K562 (cell line): ENCODE data around the gene PDE8A. TPM values are rescaled to one million over a fixed set of nuclear protein-coding genes. Genes with fewer than 3 reads are reported as not detected.
A peak's percentile ranks its signal among the peaks of the same experiment; 100 is the strongest.

Source experiments
- ATAC-seq: fragments of 200-7000 bp; cut with Tn5 transposase; 3 replicates; pipeline ENCODE4 v1.9.1; 2020; ENCODE audit warnings: moderate library complexity
- BruUV-seq: library from RNA; stranded (reverse); fragments of 400-500 nt; replicated peaks from 2 replicates; lab custom pipeline; 2021; lab: Mats Ljungman, UMichigan
- CTCF ChIA-PET: fragments of 300-600 bp; formaldehyde crosslinking; extraction: SDS; loops from one replicate; lab custom pipeline; 2021; ENCODE audit warnings: low intra/inter-chr PET ratio; lab: Yijun Ruan, JAX
- POLR2A ChIA-PET: fragments of 300-600, 350-650 bp; sonication (Branson Sonifier 250); formaldehyde crosslinking; extraction: SDS; loops from one replicate; lab custom pipeline; 2021; ENCODE audit warnings: antibody characterized with exemption, inconsistent platforms; lab: Yijun Ruan, JAX
- DNase-seq, 4 experiments: peaks; one replicate each; pipeline versions ENCODE4 v3.0.0 to v3.0.0-alpha.2; 2011 to 2018; ENCODE audit warnings: low spot score in 3 of 4, mixed read lengths in 3 of 4; ENCODE audit errors: extremely low read depth in 1 of 4
- FAIRE-seq: peaks from 2 replicates; lab custom pipeline; 2011; peaks lifted over from hg19 to GRCh38; lab: Jason Lieb, UNC
- H2AFZ ChIP-seq: 2 replicates; pipeline ENCODE4 v1.6.0; 2011; ENCODE audit warnings: low read depth, low read length, control low read depth, inconsistent platforms
- H3K27ac ChIP-seq: fragments of 200-600 bp; 3 replicates; pipeline ENCODE4 v1.8.0; 2011; ENCODE audit warnings: low read depth, mild to moderate bottlenecking, control low read depth, inconsistent platforms, low read length, moderate library complexity, mixed read lengths; ENCODE audit errors: extremely low read depth
- H3K27me3 ChIP-seq, 2 experiments: fragments of 300-600 bp in 1 of 2; 2 replicates in 1 of 2; 3 replicates in 1 of 2; pipeline versions ENCODE4 v1.6.0 to v1.8.0; 2011; ENCODE audit warnings: inconsistent platforms in 2 of 2, low read length in 2 of 2, mild to moderate bottlenecking in 1 of 2, mixed read lengths in 1 of 2, moderate library complexity in 1 of 2; ENCODE audit not compliant: control insufficient read depth in 2 of 2, insufficient read depth in 2 of 2
- H3K36me3 ChIP-seq: fragments of 300-600 bp; 3 replicates; pipeline ENCODE4 v1.8.0; 2011; ENCODE audit warnings: mild to moderate bottlenecking, low read length, inconsistent platforms; ENCODE audit not compliant: control insufficient read depth, insufficient read depth
- H3K4me1 ChIP-seq, 2 experiments: fragments of 200-600 bp in 1 of 2; replicated peaks in 1 of 2; 2 replicates in 1 of 2; 3 replicates in 1 of 2; pipeline versions ENCODE4 v1.5.1 to v1.8.0; 2011; ENCODE audit warnings: inconsistent platforms in 2 of 2, low read length in 2 of 2, mild to moderate bottlenecking in 1 of 2, mixed read lengths in 1 of 2, moderate library complexity in 1 of 2; ENCODE audit not compliant: control insufficient read depth in 2 of 2, insufficient read depth in 2 of 2
- H3K4me2 ChIP-seq: 2 replicates; pipeline ENCODE4 v1.6.1; 2011; ENCODE audit warnings: low read length, control low read depth, inconsistent platforms, mixed read lengths; ENCODE audit not compliant: insufficient read depth
- H3K4me3 ChIP-seq: fragments of 200-600 bp; sonication (generic), shearing (Covaris generic); 2 replicates; pipeline ENCODE4 v1.5.1; 2016; ENCODE audit warnings: control low read depth, inconsistent platforms
- H3K79me2 ChIP-seq: fragments of 200-600 bp; 3 replicates; pipeline ENCODE4 v1.8.0; 2011; ENCODE audit warnings: low read length, inconsistent platforms; ENCODE audit not compliant: control insufficient read depth, insufficient read depth
- H3K9ac ChIP-seq, 2 experiments: 2 replicates each; pipeline versions ENCODE4 v1.6.0 to v1.6.1; 2011; ENCODE audit warnings: low read depth in 2 of 2, low read length in 2 of 2, control low read depth in 1 of 2, inconsistent platforms in 1 of 2, mild to moderate bottlenecking in 1 of 2, mixed read lengths in 1 of 2; ENCODE audit not compliant: insufficient read depth in 1 of 2
- H3K9me1 ChIP-seq: one replicate; pipeline ENCODE4 v1.6.0; 2011; ENCODE audit warnings: inconsistent platforms, mild to moderate bottlenecking, low read length, moderate library complexity; ENCODE audit not compliant: control insufficient read depth, insufficient read depth
- H3K9me3 ChIP-seq: replicated peaks from 2 replicates; pipeline ENCODE4 v1.5.1; 2011; ENCODE audit warnings: low read depth, low read length, inconsistent platforms; ENCODE audit not compliant: control insufficient read depth, insufficient read depth
- H4K20me1 ChIP-seq: replicated peaks from 2 replicates; pipeline ENCODE4 v1.6.1; 2011; ENCODE audit warnings: low read length, inconsistent platforms, mixed read lengths; ENCODE audit not compliant: control insufficient read depth, insufficient read depth
- ARID3A ChIP-seq: IDR thresholded peaks from 2 replicates; pipeline ENCODE4 v1.6.1; 2012; ENCODE audit warnings: low read depth, low read length, improper control_type of control experiment, borderline replicate concordance
- COPS2 ChIP-seq: fragments of 450-650 bp; conservative IDR thresholded peaks from 2 replicates; pipeline ENCODE4 v1.6.1; 2016; ENCODE audit warnings: mild to moderate bottlenecking, moderate library complexity
- GATA2 ChIP-seq: sonication (generic); formaldehyde crosslinking; IDR thresholded peaks from 2 replicates; pipeline ENCODE4 v1.4.0; 2020; ENCODE audit warnings: mild to moderate bottlenecking, missing genetic modification reagents
- GTF2E2 ChIP-seq: fragments of 200-800 bp; sonication (Bioruptor generic); IDR thresholded peaks from 2 replicates; pipeline ENCODE4 v1.6.1; 2016; ENCODE audit warnings: missing genetic modification characterization, missing compliant biosample characterization
- MYNN ChIP-seq, 2 experiments: sonication (generic); formaldehyde crosslinking in 1 of 2; IDR thresholded peaks; 2 replicates each; pipeline versions ENCODE4 v1.5.0 to v1.6.1; 2016 to 2020; ENCODE audit warnings: antibody characterized with exemption in 1 of 2, missing genetic modification reagents in 1 of 2
- NELFE ChIP-seq: IDR thresholded peaks from 2 replicates; pipeline ENCODE4 v1.6.1; 2011; ENCODE audit warnings: mild to moderate bottlenecking; ENCODE audit not compliant: insufficient read depth, insufficient read length
- SMC3 ChIP-seq: conservative IDR thresholded peaks from 2 replicates; pipeline ENCODE4 v1.6.1; 2011; ENCODE audit warnings: low read depth, low read length, improper control_type of control experiment; ENCODE audit not compliant: insufficient read depth
- THAP7 ChIP-seq: fragments of 250-450 bp; sonication (Bioruptor Pico); IDR thresholded peaks from 2 replicates; pipeline ENCODE4 v1.5.0; 2021
- U2AF2 ChIP-seq: fragments of 200-400 bp; formaldehyde crosslinking; optimal IDR thresholded peaks from 2 replicates; pipeline ENCODE3; 2017; ENCODE audit warnings: low read depth, mild to moderate bottlenecking, low read length
- ZBTB26 ChIP-seq: fragments of 450-650 bp; formaldehyde crosslinking; IDR thresholded peaks from 2 replicates; pipeline ENCODE4 v1.4.0; 2022; ENCODE audit warnings: missing genetic modification characterization
- ZNF124 ChIP-seq: sonication (generic); formaldehyde crosslinking; IDR thresholded peaks from 2 replicates; pipeline ENCODE4 v1.8.1; 2022; ENCODE audit warnings: missing genetic modification reagents
- ZNF133 ChIP-seq: fragments of 250-450 bp; sonication (Bioruptor Pico); IDR thresholded peaks from 2 replicates; pipeline ENCODE4 v1.4.0; 2020; ENCODE audit warnings: mild to moderate bottlenecking
- WGBS: fragments of 100-300 bp; shearing (Covaris generic); methylation state at CpG from one replicate; pipeline ENCODE4 v1.1.6; 2016; ENCODE audit warnings: low coverage, mixed read lengths; ENCODE audit not compliant: insufficient coverage; ENCODE audit errors: missing lambda C conversion rate; 5-methylcytosine and 5-hydroxymethylcytosine counted together
- in situ Hi-C: fragments of 300-500 bp; cut with MboI; formaldehyde crosslinking; loops from 4 replicates; pipeline ENCODE4 v1.15.0; 2018; ENCODE audit warnings: inconsistent platforms, mixed read lengths
- intact Hi-C: fragments of 100-400 bp; cut with micrococcal nuclease; formaldehyde crosslinking; loops from 2 replicates; pipeline ENCODE4 v1.14.2; 2022
- polyA plus RNA-seq, 8 experiments: library from polyadenylated mRNA; depleted of rRNA in 4 of 8; stranded (reverse) in 5 of 8; unstranded in 3 of 8; fragments of >200 nt; fragmentation: Nextera tagmentation in 2 of 8; fragmentation: Illumina TruSeq in 1 of 8; extraction: Ambion mirVana in 2 of 8; extraction: Trizol in 1 of 8; gene quantifications; 2 replicates each; pipeline versions ENCODE4 v1.2.1 to v1.2.3, GENCODE V29; 2011 to 2014; ENCODE audit warnings: inconsistent platforms in 1 of 8, missing spikeins in 1 of 8
- total RNA-seq, 7 experiments: library from RNA; depleted of rRNA in 6 of 7; stranded (reverse); fragments of >200 nt in 6 of 7; fragmentation: Illumina TruSeq in 2 of 7; extraction: Trizol in 2 of 7; gene quantifications; 2 replicates each; pipeline versions ENCODE4 v1.2.1 to v1.2.3, GENCODE V29; 2011 to 2021; ENCODE audit warnings: low replicate concordance in 1 of 7
- TF ChIP-seq, protein P1 (sequence below): fragments of 250-450 bp; sonication (Bioruptor Pico); IDR thresholded peaks from 2 replicates; pipeline ENCODE4 v1.9.0; 2021; ENCODE audit warnings: mild to moderate bottlenecking, inconsistent platforms
- TF ChIP-seq, protein P2 (sequence below), 2 experiments: fragments of 450-650 bp in 1 of 2; sonication (generic) in 1 of 2; formaldehyde crosslinking in 1 of 2; IDR thresholded peaks in 1 of 2; conservative IDR thresholded peaks in 1 of 2; 2 replicates each; pipeline versions ENCODE4 v1.6.1 to v1.8.1; 2016 to 2023; ENCODE audit warnings: mild to moderate bottlenecking in 2 of 2, moderate library complexity in 2 of 2, inconsistent platforms in 1 of 2, missing genetic modification reagents in 1 of 2

The PDE8A gene
- total and polyA plus RNA-seq, 9 of the 15 experiments (the other 6 are each of a cell fraction or from before 2014, with no cell fraction given): 5.9 to 40.3 (median 19.8) TPM

- Histone ChIP-seq H3K4me2 (no peak overlapping the region), H3K4me3 (no peak overlapping the region), H2AFZ (peak overlapping the region; percentile 21; the same call in 1 of the 2 replicates), H3K36me3 (no peaks in the 10 kb centered on the region), H3K4me1 (peaks cover 32 to 43% of the 10 kb centered on the region in 2 experiments), H3K27ac (no peak overlapping the region), H3K9me1 (no peaks in the 10 kb centered on the region), H3K79me2 (no peaks in the 10 kb centered on the region), H3K9ac (peak overlapping the region in 1 of 2 experiments; percentile 62; a peak in 2 of 4 replicates), H3K9me3 (no peaks in the 10 kb centered on the region), H4K20me1 (no peaks in the 10 kb centered on the region), H3K27me3 (no peaks in the 10 kb centered on the region)
- 80% methylated on average over 4 of the region's 5 CpGs for WGBS
- TF ChIP-seq COPS2 (no peak), U2AF2 (no peak), SMC3 (no peak), ZBTB26 (no peak), NELFE (no peak), ARID3A (no peak), MYNN (IDR thresholded peaks at IDR 0.05) (no peak), MYNN (CRISPR knock-in tag; IDR thresholded peaks at IDR 0.05) (no peak), THAP7 (no peak), GTF2E2 (tag) (no peak), ZNF124 (CRISPR knock-in tag) (no peak), ZNF133 (CRISPR knock-in tag) (no peak), GATA2 (no peak)
- TF ChIP-seq, protein P1, sequence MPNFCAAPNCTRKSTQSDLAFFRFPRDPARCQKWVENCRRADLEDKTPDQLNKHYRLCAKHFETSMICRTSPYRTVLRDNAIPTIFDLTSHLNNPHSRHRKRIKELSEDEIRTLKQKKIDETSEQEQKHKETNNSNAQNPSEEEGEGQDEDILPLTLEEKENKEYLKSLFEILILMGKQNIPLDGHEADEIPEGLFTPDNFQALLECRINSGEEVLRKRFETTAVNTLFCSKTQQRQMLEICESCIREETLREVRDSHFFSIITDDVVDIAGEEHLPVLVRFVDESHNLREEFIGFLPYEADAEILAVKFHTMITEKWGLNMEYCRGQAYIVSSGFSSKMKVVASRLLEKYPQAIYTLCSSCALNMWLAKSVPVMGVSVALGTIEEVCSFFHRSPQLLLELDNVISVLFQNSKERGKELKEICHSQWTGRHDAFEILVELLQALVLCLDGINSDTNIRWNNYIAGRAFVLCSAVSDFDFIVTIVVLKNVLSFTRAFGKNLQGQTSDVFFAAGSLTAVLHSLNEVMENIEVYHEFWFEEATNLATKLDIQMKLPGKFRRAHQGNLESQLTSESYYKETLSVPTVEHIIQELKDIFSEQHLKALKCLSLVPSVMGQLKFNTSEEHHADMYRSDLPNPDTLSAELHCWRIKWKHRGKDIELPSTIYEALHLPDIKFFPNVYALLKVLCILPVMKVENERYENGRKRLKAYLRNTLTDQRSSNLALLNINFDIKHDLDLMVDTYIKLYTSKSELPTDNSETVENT (CRISPR knock-in tag): no peak
- TF ChIP-seq, protein P2, sequence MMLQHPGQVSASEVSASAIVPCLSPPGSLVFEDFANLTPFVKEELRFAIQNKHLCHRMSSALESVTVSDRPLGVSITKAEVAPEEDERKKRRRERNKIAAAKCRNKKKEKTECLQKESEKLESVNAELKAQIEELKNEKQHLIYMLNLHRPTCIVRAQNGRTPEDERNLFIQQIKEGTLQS (IDR thresholded peaks at IDR 0.05): no peak
- TF ChIP-seq, protein P2 (CRISPR knock-in tag; conservative IDR thresholded peaks at IDR 0.05): no peak
- DNase-seq (no peak), ATAC-seq (no peak), FAIRE-seq (no peak)
- in situ Hi-C loops: no loop called here
- ChIA-PET POLR2A (interaction anchor here (1.2 kb wide), 1 partner anchor 10 kb away, joined by 5 read pairs; no protein-coding TSS in a partner anchor), CTCF (no interaction called here)
- intact Hi-C loops: no loop called here
- BruUV-seq: no TSS peak
Measured at GRCh38 chr15:84946772-84947489, 34.7 kb upstream of the PDE8A start.
